ENCODE measurements around the gene RALGPS1.

The RALGPS1 gene

GRCh38 chr9:127241354-127241753 lies 326.8 kb downstream of the RALGPS1 start:
- H4K20me1 ChIP-seq (ENCODE audit: control insufficient read depth, insufficient read depth, low read depth, low read length): no peaks in the 10 kb centered on the region
- no peaks in the 10 kb centered on the region for H3K36me3 ChIP-seq (ENCODE audit: control insufficient read depth, low read length)
- H3K4me2 ChIP-seq (ENCODE audit: low read length): no peak overlapping the region
- peaks cover 14% of the 10 kb centered on the region for H3K4me1 ChIP-seq (ENCODE audit: control insufficient read depth, low read length)
- no peaks in the 10 kb centered on the region for H3F3A ChIP-seq (ENCODE audit: control insufficient read depth, insufficient read depth)
- TF ChIP-seq EZH2phosphoT487 (IDR thresholded peaks at IDR 0.05; ENCODE audit: borderline replicate concordance, low read length) (no peak), CTCF (IDR thresholded peaks at IDR 0.05; ENCODE audit: low read depth, low read length, poor library complexity, severe bottlenecking) (no peak)
- no peak overlapping the region for H3K4me3 ChIP-seq (ENCODE audit: low read length)
- H3K79me2 ChIP-seq (ENCODE audit: control insufficient read depth, low read length): no peaks in the 10 kb centered on the region
- H3K9me2 ChIP-seq (replicated peaks; ENCODE audit: control insufficient read depth, low read length): no peaks in the 10 kb centered on the region
- no peaks in the 10 kb centered on the region for H3K9me3 ChIP-seq (ENCODE audit: control insufficient read depth, insufficient read depth, low read length)
- H3K27ac ChIP-seq (ENCODE audit: low read depth, low read length): no peak overlapping the region
- 0 out of 2 replicates have a peak, but pooled peaks cover 8% of the 10 kb centered on the region for H3K27me3 ChIP-seq (ENCODE audit: control insufficient read depth, low read length)

- no peaks in the 10 kb centered on the region for H3K9me3 ChIP-seq (ENCODE audit: control insufficient read depth, insufficient read depth, low read length)
- H4K20me1 ChIP-seq (ENCODE audit: control insufficient read depth, insufficient read depth, low read depth, low read length): no peaks in the 10 kb centered on the region
- H3K36me3 ChIP-seq (ENCODE audit: control insufficient read depth, low read length): no peaks in the 10 kb centered on the region
- H3F3A ChIP-seq (ENCODE audit: control insufficient read depth, insufficient read depth): no peaks in the 10 kb centered on the region
- H3K27ac ChIP-seq (ENCODE audit: low read depth, low read length): no peak overlapping the region
- TF ChIP-seq EZH2phosphoT487 (IDR thresholded peaks at IDR 0.05; ENCODE audit: borderline replicate concordance, low read length) (no peak), CTCF (IDR thresholded peaks at IDR 0.05; ENCODE audit: low read depth, low read length, poor library complexity, severe bottlenecking) (no peak)
- peak overlapping the region; percentile 87 for H3K4me2 ChIP-seq (ENCODE audit: low read length)
- no peaks in the 10 kb centered on the region for H3K9me2 ChIP-seq (replicated peaks; ENCODE audit: control insufficient read depth, low read length)
- H3K4me3 ChIP-seq (ENCODE audit: low read length): peak overlapping the region; percentile 84
- no peaks in the 10 kb centered on the region for H3K27me3 ChIP-seq (ENCODE audit: control insufficient read depth, low read length)
- no peaks in the 10 kb centered on the region for H3K79me2 ChIP-seq (ENCODE audit: control insufficient read depth, low read length)
- H3K4me1 ChIP-seq (ENCODE audit: control insufficient read depth, low read length): peaks cover 14% of the 10 kb centered on the region
Observed at GRCh38 chr9:127244609-127245601, 330.3 kb downstream of the RALGPS1 start.

- no peak for TF ChIP-seq EZH2phosphoT487 (IDR thresholded peaks at IDR 0.05; ENCODE audit: borderline replicate concordance, low read length)
- TF ChIP-seq CTCF (IDR thresholded peaks at IDR 0.05; ENCODE audit: low read depth, low read length, poor library complexity, severe bottlenecking): no peak
- Histone ChIP-seq H3K4me3 (ENCODE audit: low read length) (peak overlapping the region; percentile 84), H3K27ac (ENCODE audit: low read depth, low read length) (no peak overlapping the region), H3K79me2 (ENCODE audit: control insufficient read depth, low read length) (no peaks in the 10 kb centered on the region), H3K36me3 (ENCODE audit: control insufficient read depth, low read length) (no peaks in the 10 kb centered on the region), H3K4me2 (ENCODE audit: low read length) (peak overlapping the region; percentile 87), H3K27me3 (ENCODE audit: control insufficient read depth, low read length) (no peaks in the 10 kb centered on the region), H3K4me1 (ENCODE audit: control insufficient read depth, low read length) (peaks cover 14% of the 10 kb centered on the region), H3K9me2 (replicated peaks; ENCODE audit: control insufficient read depth, low read length) (no peaks in the 10 kb centered on the region), H3F3A (ENCODE audit: control insufficient read depth, insufficient read depth) (no peaks in the 10 kb centered on the region), H4K20me1 (ENCODE audit: control insufficient read depth, insufficient read depth, low read depth, low read length) (no peaks in the 10 kb centered on the region), H3K9me3 (ENCODE audit: control insufficient read depth, insufficient read depth, low read length) (no peaks in the 10 kb centered on the region)
Observed at GRCh38 chr9:127245637-127246164, 331.1 kb downstream of the RALGPS1 start.

Measured in DOHH2 (cell line).